ENCODE measurements around the gene RNF150. TPM values are rescaled to one million over a fixed set of nuclear protein-coding genes. Genes with fewer than 3 reads are reported as not detected.

RNF150 gene
- total RNA-seq, 1 experiment from 2014 or later = 1.3 TPM

DNA sequence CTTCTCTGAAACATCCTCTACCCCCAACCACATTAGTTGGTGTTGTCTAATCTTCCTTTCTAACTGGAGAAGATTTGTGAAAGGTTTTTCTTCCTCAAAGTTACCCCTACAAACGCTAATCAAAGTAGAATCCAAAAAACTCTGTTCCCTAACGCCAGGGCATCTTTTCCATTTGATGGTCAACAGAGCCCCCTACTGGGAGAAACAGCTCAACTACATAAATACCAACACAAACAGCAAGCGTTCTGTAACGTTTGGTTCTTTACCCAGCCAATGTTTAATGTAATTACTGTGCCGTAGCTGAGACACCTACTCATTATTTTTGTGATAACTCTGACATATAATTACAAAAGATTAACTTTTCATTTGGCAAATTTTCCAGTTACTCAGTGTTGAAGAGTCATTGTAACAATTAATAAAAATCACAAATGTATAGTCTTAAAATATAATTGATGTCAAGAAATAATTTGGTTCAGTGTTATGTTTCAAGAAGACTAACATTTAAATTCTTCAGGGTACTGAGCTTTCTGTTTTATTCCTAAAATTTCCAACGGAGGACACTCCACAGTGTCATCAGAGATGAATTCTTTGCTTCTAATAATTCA lies 282.1 kb downstream of the RNF150 start:
- in situ Hi-C loops (cut with HindIII; ENCODE audit: low pct_unique_long_range_greater_than_20kb, low sequenced_read_pairs) = no loop called here
- ATAC-seq = peak; percentile 80; the same call in 1 of the 2 replicates
- Histone ChIP-seq H3K4me3 (ENCODE audit: low read depth in 2 of 2, low read length in 2 of 2) (no peak overlapping the region), H3K27ac (ENCODE audit: low read length) (no peak overlapping the region), H3K36me3 (ENCODE audit: control insufficient read depth, insufficient read depth, low read length) (no peaks in the 10 kb centered on the region), H3K27me3 (ENCODE audit: control insufficient read depth, insufficient read depth, low read length) (no peaks in the 10 kb centered on the region), H3K4me1 (ENCODE audit: control insufficient read depth, insufficient read depth, low read length) (no peaks in the 10 kb centered on the region), H3K9me3 (ENCODE audit: control insufficient read depth, insufficient read depth, low read depth, low read length) (no peaks in the 10 kb centered on the region)
- BruUV-seq (replicated peaks) = no TSS peak
- intact Hi-C loops (cut with micrococcal nuclease; ENCODE audit: unreplicated experiment) = loop anchor here (5.0 to 10.0 kb wide), 2 partner anchors 216 to 489 kb away; no protein-coding TSS in a partner anchor
- CTCF ChIA-PET = interaction anchor here (0.6 to 0.8 kb wide), 4 partner anchors 15 to 485 kb away, joined by 3 to 6 read pairs (median 4); no protein-coding TSS in a partner anchor
- peak; percentile 41 for DNase-seq (ENCODE audit: low read depth, low spot score)
- POLR2A ChIA-PET = no interaction called here
- TF ChIP-seq, protein P1, sequence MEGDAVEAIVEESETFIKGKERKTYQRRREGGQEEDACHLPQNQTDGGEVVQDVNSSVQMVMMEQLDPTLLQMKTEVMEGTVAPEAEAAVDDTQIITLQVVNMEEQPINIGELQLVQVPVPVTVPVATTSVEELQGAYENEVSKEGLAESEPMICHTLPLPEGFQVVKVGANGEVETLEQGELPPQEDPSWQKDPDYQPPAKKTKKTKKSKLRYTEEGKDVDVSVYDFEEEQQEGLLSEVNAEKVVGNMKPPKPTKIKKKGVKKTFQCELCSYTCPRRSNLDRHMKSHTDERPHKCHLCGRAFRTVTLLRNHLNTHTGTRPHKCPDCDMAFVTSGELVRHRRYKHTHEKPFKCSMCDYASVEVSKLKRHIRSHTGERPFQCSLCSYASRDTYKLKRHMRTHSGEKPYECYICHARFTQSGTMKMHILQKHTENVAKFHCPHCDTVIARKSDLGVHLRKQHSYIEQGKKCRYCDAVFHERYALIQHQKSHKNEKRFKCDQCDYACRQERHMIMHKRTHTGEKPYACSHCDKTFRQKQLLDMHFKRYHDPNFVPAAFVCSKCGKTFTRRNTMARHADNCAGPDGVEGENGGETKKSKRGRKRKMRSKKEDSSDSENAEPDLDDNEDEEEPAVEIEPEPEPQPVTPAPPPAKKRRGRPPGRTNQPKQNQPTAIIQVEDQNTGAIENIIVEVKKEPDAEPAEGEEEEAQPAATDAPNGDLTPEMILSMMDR (IDR thresholded peaks at IDR 0.05) = peak; percentile 64; the same call in 1 of the 2 replicates
- no peak for TF ChIP-seq POLR2AphosphoS5 (IDR thresholded peaks at IDR 0.05; ENCODE audit: low read depth, low read length)

DNA sequence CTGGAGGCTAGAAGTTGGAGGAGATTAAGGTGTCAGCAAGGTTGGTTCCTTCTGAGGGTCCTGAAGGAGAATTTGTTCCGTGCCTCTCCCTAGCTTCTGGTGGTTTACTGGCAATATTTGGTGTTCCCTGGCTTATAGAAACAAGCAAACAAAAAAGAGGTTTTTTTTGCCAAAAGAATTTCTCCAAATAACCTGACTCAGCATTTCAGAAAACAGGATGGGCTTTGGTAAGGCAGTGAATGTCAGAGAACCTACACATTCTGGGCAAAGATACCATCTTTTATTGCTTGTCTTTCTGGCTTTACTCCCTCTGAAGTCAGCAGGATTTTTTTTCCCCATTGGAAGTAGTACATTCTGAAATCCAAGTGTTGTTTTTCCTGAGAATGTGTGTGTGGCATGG lies 283.7 kb downstream of the RNF150 start:
- Histone ChIP-seq H3K27me3 (ENCODE audit: control insufficient read depth, insufficient read depth, low read length) (no peaks in the 10 kb centered on the region), H3K4me3 (ENCODE audit: low read depth in 2 of 2, low read length in 2 of 2) (no peak overlapping the region), H3K27ac (ENCODE audit: low read length) (no peak overlapping the region), H3K4me1 (ENCODE audit: control insufficient read depth, insufficient read depth, low read length) (no peaks in the 10 kb centered on the region), H3K36me3 (ENCODE audit: control insufficient read depth, insufficient read depth, low read length) (no peaks in the 10 kb centered on the region), H3K9me3 (ENCODE audit: control insufficient read depth, insufficient read depth, low read depth, low read length) (no peaks in the 10 kb centered on the region)
- ATAC-seq = no peak
- CTCF ChIA-PET = interaction anchor here (0.7 kb wide), 1 partner anchor 477 kb away, joined by 6 read pairs; no protein-coding TSS in a partner anchor
- intact Hi-C loops (cut with micrococcal nuclease; ENCODE audit: unreplicated experiment) (no loop called here), in situ Hi-C loops (cut with HindIII; ENCODE audit: low pct_unique_long_range_greater_than_20kb, low sequenced_read_pairs) (no loop called here)
- BruUV-seq (replicated peaks) = no TSS peak
- POLR2A ChIA-PET = no interaction called here
- no peak for DNase-seq (ENCODE audit: low read depth, low spot score)
- TF ChIP-seq, protein P2, sequence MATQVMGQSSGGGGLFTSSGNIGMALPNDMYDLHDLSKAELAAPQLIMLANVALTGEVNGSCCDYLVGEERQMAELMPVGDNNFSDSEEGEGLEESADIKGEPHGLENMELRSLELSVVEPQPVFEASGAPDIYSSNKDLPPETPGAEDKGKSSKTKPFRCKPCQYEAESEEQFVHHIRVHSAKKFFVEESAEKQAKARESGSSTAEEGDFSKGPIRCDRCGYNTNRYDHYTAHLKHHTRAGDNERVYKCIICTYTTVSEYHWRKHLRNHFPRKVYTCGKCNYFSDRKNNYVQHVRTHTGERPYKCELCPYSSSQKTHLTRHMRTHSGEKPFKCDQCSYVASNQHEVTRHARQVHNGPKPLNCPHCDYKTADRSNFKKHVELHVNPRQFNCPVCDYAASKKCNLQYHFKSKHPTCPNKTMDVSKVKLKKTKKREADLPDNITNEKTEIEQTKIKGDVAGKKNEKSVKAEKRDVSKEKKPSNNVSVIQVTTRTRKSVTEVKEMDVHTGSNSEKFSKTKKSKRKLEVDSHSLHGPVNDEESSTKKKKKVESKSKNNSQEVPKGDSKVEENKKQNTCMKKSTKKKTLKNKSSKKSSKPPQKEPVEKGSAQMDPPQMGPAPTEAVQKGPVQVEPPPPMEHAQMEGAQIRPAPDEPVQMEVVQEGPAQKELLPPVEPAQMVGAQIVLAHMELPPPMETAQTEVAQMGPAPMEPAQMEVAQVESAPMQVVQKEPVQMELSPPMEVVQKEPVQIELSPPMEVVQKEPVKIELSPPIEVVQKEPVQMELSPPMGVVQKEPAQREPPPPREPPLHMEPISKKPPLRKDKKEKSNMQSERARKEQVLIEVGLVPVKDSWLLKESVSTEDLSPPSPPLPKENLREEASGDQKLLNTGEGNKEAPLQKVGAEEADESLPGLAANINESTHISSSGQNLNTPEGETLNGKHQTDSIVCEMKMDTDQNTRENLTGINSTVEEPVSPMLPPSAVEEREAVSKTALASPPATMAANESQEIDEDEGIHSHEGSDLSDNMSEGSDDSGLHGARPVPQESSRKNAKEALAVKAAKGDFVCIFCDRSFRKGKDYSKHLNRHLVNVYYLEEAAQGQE (IDR thresholded peaks at IDR 0.05; ENCODE audit: insufficient read depth in 1 of 2, low read depth in 2 of 2, low read length in 1 of 2) = no peak
- TF ChIP-seq TCF7L2 (IDR thresholded peaks at IDR 0.05; ENCODE audit: low read depth, low read length) (no peak), POLR2AphosphoS5 (IDR thresholded peaks at IDR 0.05; ENCODE audit: low read depth, low read length) (no peak), SIN3A (IDR thresholded peaks at IDR 0.05; ENCODE audit: borderline replicate concordance, insufficient read depth, low read depth, low read length) (no peak)
- TF ChIP-seq, protein P1 (IDR thresholded peaks at IDR 0.05) = no peak
